ENCODE data around the gene CCDC80. TPM values are rescaled to one million over a fixed set of nuclear protein-coding genes. Genes with fewer than 3 reads are reported as not detected.

CCDC80 gene
- total RNA-seq, 3 donors from 2014 or later = 5.9 to 58.7 (median 53.2) TPM

DNA sequence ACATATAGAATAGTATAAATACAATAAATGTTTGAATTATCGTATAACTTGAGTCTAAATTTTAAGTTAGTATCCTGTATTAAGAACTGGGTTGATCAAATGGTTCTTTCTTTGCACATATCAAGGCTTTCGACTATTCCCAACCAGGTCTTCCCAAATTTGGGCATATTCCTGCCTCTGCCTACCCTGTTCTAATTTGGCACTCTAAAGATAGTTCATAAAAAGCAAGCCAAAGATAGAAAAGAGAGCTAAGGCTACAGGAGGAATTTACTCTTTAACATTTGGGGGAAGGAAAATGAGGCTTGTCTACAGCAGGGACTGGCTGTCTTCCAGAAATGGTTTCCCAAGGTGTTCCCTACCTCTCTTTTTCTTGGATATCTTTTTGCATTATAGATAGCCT lies 43.0 kb downstream of the CCDC80 start:
- intact Hi-C loops (cut with DNase I, micrococcal nuclease) = no loop called here
- H3K4me1 ChIP-seq (ENCODE audit: low read depth) = no peaks in the 10 kb centered on the region
- H3K9me3 ChIP-seq = no peaks in the 10 kb centered on the region
- ATAC-seq (no peak), DNase-seq (no peak)
- no peak overlapping the region for H3K4me3 ChIP-seq
- TF ChIP-seq, protein P1, sequence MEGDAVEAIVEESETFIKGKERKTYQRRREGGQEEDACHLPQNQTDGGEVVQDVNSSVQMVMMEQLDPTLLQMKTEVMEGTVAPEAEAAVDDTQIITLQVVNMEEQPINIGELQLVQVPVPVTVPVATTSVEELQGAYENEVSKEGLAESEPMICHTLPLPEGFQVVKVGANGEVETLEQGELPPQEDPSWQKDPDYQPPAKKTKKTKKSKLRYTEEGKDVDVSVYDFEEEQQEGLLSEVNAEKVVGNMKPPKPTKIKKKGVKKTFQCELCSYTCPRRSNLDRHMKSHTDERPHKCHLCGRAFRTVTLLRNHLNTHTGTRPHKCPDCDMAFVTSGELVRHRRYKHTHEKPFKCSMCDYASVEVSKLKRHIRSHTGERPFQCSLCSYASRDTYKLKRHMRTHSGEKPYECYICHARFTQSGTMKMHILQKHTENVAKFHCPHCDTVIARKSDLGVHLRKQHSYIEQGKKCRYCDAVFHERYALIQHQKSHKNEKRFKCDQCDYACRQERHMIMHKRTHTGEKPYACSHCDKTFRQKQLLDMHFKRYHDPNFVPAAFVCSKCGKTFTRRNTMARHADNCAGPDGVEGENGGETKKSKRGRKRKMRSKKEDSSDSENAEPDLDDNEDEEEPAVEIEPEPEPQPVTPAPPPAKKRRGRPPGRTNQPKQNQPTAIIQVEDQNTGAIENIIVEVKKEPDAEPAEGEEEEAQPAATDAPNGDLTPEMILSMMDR (IDR thresholded peaks at IDR 0.05) = no peak
- H3K36me3 ChIP-seq (ENCODE audit: low read depth) = no peaks in the 10 kb centered on the region

DNA sequence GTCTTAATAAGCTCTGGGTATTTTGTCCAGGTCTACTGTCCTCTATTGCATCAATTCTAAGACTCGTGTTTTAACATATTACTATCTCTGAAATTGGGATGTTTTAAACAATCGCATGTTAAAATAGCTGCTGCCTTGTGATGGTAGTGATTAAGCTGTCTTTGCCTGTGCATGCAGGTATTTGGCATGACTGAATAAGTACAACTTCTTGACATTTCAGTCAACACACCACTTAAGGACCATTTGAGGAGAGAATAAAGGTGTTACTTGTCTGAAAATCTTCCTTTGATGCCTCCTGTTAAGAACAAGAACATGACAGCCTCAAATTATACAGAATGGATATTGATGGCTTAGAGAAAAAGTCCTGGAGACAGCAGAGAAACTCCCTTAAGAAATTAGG lies 46.1 kb downstream of the CCDC80 start:
- no peaks in the 10 kb centered on the region for H3K4me1 ChIP-seq (ENCODE audit: low read depth)
- H3K4me3 ChIP-seq = no peak overlapping the region
- H3K9me3 ChIP-seq = no peaks in the 10 kb centered on the region
- intact Hi-C loops (cut with DNase I, micrococcal nuclease) = no loop called here
- TF ChIP-seq, protein P1 (IDR thresholded peaks at IDR 0.05) = no peak
- ATAC-seq = no peak
- no peak for DNase-seq
- H3K36me3 ChIP-seq (ENCODE audit: low read depth) = no peaks in the 10 kb centered on the region

GRCh38 chr3:112593258-112593657 lies 47.7 kb downstream of the CCDC80 start:
- Histone ChIP-seq H3K9me3 (no peaks in the 10 kb centered on the region), H3K4me3 (no peak overlapping the region), H3K36me3 (ENCODE audit: low read depth) (no peaks in the 10 kb centered on the region), H3K4me1 (ENCODE audit: low read depth) (no peaks in the 10 kb centered on the region)
- intact Hi-C loops (cut with DNase I, micrococcal nuclease) = no loop called here
- no peak for ATAC-seq
- no peak for DNase-seq
- TF ChIP-seq, protein P1 (IDR thresholded peaks at IDR 0.05) = no peak

- no peaks in the 10 kb centered on the region for H3K36me3 ChIP-seq (ENCODE audit: low read depth)
- H3K9me3 ChIP-seq = no peaks in the 10 kb centered on the region
- H3K4me1 ChIP-seq (ENCODE audit: low read depth) = no peaks in the 10 kb centered on the region
- intact Hi-C loops (cut with DNase I, micrococcal nuclease) = no loop called here
- TF ChIP-seq, protein P1 (IDR thresholded peaks at IDR 0.05) = no peak
- ATAC-seq (no peak), DNase-seq (no peak)
- no peak overlapping the region for H3K4me3 ChIP-seq
These were observed 53.6 kb downstream of the CCDC80 start for GRCh38 chr3:112587336-112587735.

GRCh38 chr3:112585782-112586181 lies 55.2 kb downstream of the CCDC80 start:
- TF ChIP-seq, protein P1 (IDR thresholded peaks at IDR 0.05) = no peak
- ATAC-seq (no peak), DNase-seq (no peak)
- Histone ChIP-seq H3K4me1 (ENCODE audit: low read depth) (no peaks in the 10 kb centered on the region), H3K4me3 (no peak overlapping the region), H3K9me3 (no peaks in the 10 kb centered on the region), H3K36me3 (ENCODE audit: low read depth) (no peaks in the 10 kb centered on the region)
- intact Hi-C loops (cut with DNase I, micrococcal nuclease) = no loop called here

- no peaks in the 10 kb centered on the region for H3K9me3 ChIP-seq
- no peak for DNase-seq
- no peaks in the 10 kb centered on the region for H3K4me1 ChIP-seq (ENCODE audit: low read depth)
- no peak for ATAC-seq
- intact Hi-C loops (cut with DNase I, micrococcal nuclease) = no loop called here
- no peaks in the 10 kb centered on the region for H3K36me3 ChIP-seq (ENCODE audit: low read depth)
- TF ChIP-seq, protein P1 (IDR thresholded peaks at IDR 0.05) = no peak
- H3K4me3 ChIP-seq = no peak overlapping the region
These were observed 57.8 kb downstream of the CCDC80 start for GRCh38 chr3:112583105-112583504.
